ENCODE results near the gene LAMB1.

The LAMB1 gene

GRCh38 chr7:108018668-108019067 lies 15.7 kb upstream of the LAMB1 start:
- in situ Hi-C loops (cut with MboI; ENCODE audit: low sequenced_read_pairs): no loop called here

GRCh38 chr7:108017776-108018151 lies 14.8 kb upstream of the LAMB1 start:
- in situ Hi-C loops (cut with MboI; ENCODE audit: low sequenced_read_pairs): no loop called here

- in situ Hi-C loops (cut with MboI; ENCODE audit: low sequenced_read_pairs): no loop called here
These were observed 14.1 kb upstream of the LAMB1 start for GRCh38 chr7:108016841-108017775.

GRCh38 chr7:108015740-108016139 lies 12.8 kb upstream of the LAMB1 start:
- in situ Hi-C loops (cut with MboI; ENCODE audit: low sequenced_read_pairs): no loop called here

GRCh38 chr7:108014747-108015682 lies 12.1 kb upstream of the LAMB1 start:
- in situ Hi-C loops (cut with MboI; ENCODE audit: low sequenced_read_pairs): no loop called here

DNA sequence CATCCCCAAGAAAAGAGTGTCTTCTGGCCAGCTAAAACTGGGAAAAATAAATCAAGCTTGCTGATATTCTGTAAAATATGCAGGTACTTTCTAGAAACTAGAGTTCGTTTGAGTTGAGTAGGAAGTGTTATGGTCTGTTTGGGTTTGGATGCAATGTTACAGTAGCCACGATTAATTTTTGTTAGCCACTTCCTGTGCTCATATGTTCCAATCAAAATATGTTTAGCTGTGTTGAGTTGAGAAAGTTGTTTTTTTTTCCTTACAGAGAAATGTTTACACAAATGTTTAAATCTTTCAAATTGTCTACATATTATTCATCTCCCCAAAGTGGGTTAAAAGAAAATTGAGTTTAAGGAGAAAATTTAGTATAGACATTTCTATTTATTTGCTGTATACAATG lies 11.3 kb upstream of the LAMB1 start:
- in situ Hi-C loops (cut with MboI; ENCODE audit: low sequenced_read_pairs): no loop called here

DNA sequence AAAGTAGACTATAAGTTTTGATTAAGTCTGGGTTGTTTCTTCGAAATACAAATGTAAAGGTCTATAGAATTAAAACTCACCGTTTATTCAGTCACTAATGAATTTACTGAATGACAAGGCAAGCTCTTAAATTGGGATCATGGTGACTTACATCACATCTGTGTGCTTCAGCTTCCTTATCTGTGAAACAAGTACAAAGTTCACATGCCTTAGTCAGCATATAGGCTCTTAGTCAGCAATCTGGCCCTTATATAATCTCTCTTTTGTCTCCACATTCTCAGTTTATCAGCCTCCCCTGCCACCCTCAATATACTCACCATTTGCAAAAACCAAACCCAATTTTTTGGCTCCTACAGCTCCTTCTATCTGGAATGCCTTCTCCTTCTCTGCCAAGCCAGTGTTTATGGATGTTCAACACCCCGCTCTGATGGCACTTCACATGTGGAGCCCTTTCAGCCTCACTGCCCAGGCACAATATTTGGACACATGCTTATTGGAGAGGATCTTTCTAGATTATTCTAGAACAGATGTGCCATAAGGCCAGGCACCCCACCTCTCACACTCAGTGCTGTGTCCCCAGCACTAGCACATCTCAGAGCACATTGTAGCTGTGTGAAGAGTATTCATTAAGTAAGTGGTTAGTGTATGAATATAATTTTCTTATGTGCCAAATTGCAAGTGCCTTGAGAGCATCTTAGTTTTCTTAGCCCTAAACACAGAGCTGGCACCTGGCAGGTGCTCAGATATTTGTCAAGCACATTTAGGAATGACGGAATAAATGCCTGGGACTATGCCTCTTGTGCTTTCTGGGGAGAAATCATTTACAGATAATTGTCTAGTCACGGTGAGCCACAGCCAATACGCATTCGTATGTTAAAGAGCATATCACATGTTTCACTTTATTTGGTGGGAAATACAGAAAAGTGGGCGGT lies 9.8 kb upstream of the LAMB1 start:
- in situ Hi-C loops (cut with MboI; ENCODE audit: low sequenced_read_pairs): no loop called here

- in situ Hi-C loops (cut with MboI; ENCODE audit: low sequenced_read_pairs): no loop called here
These were observed 7.4 kb upstream of the LAMB1 start for GRCh38 chr7:108010377-108010776.

- in situ Hi-C loops (cut with MboI; ENCODE audit: low sequenced_read_pairs): no loop called here
These were observed 6.9 kb upstream of the LAMB1 start for GRCh38 chr7:108009873-108010272.

- in situ Hi-C loops (cut with MboI; ENCODE audit: low sequenced_read_pairs): no loop called here
These were observed 5.9 kb upstream of the LAMB1 start for GRCh38 chr7:108008827-108009226.

DNA sequence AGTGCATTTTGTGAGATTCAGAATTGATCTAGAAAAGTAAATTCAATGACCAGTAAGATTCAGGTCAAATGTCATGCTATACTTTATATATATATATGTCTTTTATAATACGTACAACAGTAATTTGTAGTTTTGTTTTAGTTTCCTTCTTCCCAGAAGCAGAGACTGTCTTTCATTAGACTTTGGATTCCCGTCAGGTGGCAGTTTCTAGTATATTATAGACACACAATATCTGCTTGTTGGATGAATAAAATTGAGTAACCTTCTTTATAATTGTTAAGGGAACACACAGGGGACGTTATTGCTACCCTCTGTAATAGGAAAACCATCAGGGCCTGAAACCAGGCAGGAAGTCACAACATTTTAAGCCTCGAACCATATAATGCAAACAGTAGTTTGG lies 5.3 kb upstream of the LAMB1 start:
- in situ Hi-C loops (cut with MboI; ENCODE audit: low sequenced_read_pairs): no loop called here

GRCh38 chr7:108007762-108008161 lies 4.8 kb upstream of the LAMB1 start:
- in situ Hi-C loops (cut with MboI; ENCODE audit: low sequenced_read_pairs): no loop called here

DNA sequence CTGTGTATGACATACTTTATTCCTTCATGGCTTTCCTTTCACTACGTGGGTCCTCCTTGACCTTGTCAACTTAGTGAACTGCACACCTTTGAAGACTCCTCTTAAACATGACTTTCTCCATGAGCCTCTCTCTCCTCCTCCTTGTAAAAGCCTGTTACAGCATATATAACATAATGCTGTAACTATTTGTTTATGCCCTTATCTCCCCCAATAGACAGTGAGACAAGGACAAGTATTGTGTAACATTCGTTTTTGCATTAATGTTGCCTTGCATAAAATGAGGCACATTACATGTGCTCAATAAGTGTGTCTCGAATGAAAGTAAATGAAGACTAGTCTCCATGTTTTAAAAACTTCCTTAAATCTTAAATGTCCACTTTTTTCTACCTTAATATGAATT lies 4.3 kb upstream of the LAMB1 start:
- in situ Hi-C loops (cut with MboI; ENCODE audit: low sequenced_read_pairs): no loop called here

DNA sequence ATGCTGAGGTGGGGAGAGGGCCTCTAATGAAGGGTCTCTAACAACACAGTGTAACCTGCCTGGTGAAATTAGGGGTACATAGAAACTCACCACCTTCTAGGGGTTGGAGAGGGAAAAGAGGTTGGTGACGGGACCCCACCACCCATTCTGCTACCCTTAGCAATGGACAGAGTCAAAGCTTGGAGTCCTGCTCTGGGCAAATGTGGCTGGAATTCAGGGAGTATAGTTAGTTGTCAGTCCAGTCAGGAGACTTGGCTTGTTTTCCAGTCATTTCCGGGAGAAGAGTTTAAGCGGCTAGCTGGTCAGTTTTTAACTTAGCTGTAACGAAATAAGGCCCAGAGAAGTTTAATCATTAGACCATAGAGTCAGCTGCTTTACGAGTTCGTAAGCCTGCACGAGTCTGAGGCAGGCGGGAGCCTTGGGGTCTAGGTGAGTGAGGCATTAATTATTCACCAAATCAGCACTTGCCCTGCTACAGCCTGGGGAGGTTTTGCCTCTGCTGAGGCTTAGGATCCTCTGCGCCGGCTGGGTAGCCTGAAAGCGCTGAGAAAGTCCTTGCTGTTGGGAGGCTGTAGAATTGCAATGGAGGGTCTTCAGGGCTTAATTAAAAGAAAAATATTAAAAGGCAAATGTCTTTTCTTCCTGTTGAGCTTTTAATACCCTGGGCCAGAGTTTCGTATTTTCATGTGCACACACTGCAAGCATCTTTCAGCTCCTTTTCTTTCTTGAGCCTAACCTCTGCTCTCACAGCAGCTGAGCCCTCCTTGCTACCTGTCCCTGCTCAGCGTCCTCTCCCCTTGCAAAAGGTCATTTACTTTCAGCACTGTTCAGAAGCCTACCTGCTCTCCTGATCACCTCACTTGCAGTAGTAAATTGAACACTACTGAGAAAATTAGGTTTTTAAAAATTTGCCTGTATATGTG lies 1.5 kb upstream of the LAMB1 start:
- in situ Hi-C loops (cut with MboI; ENCODE audit: low sequenced_read_pairs): no loop called here

- in situ Hi-C loops (cut with MboI; ENCODE audit: low sequenced_read_pairs): no loop called here
These were observed 606 bp upstream of the LAMB1 start for GRCh38 chr7:108003599-108003935.

DNA sequence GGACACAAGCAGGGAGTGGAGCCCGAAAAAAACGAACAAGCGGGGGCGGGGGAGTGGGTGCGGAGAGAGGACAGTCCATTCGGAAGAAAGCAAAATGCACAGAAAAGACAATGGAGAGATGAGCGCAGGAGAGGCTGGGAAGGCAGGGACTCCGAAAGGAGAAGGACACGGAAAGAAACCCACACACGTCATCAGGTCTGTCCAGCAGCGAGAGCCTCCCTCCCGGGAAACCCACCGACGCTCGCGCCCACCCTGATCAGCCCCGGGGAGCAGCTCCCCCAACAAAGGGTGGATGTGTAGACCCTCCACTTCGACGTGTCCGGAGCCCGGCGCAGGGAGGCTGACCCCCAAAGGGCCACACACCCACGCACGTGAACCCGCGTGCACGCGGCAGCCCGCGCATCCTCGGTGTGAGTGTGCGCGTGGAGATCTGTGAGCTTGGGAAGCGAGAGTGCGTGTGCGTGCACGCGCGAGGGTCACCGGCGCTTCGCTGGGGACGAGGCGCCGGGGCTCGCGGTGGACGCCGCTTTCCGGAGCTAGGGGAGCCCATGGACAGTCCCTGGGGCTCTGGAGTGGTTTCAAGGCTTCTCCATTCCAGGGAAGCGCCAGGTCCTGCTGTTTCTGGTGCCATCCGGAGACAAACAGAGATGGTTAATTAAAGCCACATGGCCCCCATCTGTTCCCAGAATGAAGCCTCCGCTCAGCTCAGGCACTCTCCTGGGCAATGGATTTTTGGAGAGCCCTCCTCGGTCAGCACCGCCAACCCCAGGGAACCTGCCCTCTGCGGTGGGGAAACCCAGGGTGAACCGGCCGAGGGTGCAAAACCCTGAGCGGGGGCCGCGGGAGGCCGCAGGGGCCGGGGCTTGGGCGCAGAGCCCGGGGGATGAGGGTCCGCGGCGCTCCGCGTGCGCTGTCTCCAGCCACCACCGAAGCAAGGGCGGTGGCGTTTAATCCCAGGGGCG lies 916 bp downstream of the LAMB1 start:
- in situ Hi-C loops (cut with MboI; ENCODE audit: low sequenced_read_pairs): no loop called here

DNA sequence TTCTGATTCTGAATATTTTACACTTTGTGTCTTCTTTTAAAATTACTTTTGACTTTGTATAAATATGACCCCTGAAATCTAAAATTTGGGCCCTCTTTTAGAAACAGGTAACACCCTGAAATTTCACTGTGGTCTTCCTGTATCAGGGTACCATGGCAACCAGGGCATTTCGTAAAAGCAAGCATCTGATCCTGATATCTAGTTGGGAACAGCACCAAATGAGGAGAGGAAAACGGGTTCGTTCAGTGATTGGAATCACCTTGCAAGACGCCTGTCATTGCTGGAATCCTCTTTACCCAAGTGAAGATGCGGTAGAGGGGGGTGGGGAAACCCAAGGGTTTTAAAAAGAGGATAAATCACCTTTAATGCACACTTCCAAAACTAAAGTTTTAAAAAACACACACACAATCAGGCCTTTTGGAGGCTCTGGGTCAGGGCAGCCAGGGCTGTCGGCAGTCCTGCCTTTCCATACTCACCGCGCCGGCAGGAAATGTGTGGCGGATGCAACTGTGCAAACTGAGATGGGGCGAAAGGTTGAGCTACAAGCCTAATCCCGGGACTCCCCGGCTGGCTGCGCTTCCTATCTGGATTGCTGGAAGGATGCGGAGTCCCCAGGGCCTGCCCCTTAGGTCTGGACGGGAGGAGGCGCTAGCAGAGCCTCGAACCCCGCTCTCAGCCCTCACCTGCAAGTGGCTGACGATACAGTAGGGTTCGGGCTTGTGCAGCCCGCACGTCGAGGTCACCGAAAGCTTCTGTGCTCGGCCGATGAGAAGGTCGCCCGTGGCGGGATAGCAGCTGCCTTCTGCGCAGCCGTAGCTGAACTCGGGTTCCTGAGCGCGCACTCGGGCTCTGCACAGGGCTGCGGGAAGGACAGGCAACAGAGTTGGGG lies 1.8 kb downstream of the LAMB1 start:
- in situ Hi-C loops (cut with MboI; ENCODE audit: low sequenced_read_pairs): no loop called here
